Measurements from ENCODE around the gene FBXO8. TPM values are rescaled to one million over a fixed set of nuclear protein-coding genes. Genes with fewer than 3 reads are reported as not detected.

FBXO8 gene
- total RNA-seq, 1 donor from 2014 or later, result 13.5 TPM

DNA sequence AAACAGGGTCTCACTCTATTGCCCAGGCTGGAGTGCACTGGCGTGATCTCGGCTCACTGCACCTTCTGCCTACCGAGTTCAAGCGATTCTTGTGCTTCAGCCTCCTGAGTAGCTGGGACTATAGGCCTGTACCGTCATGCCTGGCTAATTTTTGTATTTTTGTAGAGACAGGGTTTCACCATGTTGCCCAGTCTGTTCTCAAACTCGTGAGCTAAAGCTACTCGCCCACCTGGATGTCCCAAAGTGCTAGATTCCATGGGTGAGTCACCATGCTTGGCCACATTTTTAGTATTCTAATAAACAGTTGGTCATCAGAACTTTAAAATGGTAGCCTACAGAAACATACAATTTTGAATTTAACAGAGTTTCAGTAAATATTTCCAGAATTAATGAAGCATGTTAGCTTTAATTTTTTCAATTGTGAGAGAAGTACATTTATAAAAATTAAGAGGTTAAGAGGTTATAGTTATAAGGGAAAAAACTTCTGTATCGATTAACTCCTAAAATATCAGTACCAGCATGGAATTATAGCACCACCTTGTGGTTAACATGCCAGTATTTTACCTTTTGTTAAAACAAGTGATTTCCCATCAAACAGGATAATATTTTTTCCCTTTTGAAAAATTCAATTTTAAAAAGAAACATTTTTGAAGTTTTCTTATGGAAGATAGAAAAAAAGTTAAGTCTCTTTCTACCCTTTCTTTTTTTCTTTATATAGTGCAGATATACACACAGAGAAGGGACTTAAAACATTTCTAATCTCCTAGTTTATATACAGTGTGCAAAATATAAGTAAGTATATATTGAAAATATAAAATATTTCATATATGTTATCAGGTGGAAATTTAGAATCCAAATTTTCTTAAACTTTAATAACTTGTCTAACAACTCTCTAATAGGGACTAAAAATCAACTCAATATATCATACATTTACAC is 35.6 kb upstream of the FBXO8 start:
- no peaks in the 10 kb centered on the region for H3K27me3 Mint-ChIP-seq (ENCODE audit: low read depth)
- peaks cover 5% of the 10 kb centered on the region for H3K36me3 Mint-ChIP-seq
- no peak overlapping the region for H3K4me3 Mint-ChIP-seq
- H3K27ac Mint-ChIP-seq, result no peak overlapping the region
- no peak for DNase-seq (ENCODE audit: low spot score in 2 of 2, unreplicated experiment in 2 of 2)
- TF ChIP-seq, protein P1, sequence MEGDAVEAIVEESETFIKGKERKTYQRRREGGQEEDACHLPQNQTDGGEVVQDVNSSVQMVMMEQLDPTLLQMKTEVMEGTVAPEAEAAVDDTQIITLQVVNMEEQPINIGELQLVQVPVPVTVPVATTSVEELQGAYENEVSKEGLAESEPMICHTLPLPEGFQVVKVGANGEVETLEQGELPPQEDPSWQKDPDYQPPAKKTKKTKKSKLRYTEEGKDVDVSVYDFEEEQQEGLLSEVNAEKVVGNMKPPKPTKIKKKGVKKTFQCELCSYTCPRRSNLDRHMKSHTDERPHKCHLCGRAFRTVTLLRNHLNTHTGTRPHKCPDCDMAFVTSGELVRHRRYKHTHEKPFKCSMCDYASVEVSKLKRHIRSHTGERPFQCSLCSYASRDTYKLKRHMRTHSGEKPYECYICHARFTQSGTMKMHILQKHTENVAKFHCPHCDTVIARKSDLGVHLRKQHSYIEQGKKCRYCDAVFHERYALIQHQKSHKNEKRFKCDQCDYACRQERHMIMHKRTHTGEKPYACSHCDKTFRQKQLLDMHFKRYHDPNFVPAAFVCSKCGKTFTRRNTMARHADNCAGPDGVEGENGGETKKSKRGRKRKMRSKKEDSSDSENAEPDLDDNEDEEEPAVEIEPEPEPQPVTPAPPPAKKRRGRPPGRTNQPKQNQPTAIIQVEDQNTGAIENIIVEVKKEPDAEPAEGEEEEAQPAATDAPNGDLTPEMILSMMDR (IDR thresholded peaks at IDR 0.05; ENCODE audit: unreplicated experiment), result peak; percentile 82
- H3K4me1 Mint-ChIP-seq, result peaks cover 6% of the 10 kb centered on the region
- H3K9me3 Mint-ChIP-seq, result peaks cover 4% of the 10 kb centered on the region

DNA sequence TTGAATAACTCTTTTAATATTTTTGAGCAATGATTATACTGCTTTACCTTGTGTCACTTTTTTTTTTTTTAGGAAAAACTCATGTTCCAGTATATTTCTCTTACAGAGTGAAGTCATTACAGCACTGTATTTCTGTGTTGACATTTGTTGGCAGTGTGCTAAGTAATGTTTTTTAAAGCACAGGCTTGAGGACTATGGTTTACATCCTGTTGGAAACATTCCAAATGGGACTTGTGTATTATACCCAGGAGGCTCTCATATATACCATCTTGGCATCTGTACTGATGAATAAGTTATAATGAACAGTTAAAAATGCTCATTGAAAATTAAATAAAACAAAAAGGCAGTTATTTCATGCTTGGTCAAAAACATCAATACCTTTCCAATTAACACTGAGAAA is 34.1 kb upstream of the FBXO8 start:
- H3K4me1 Mint-ChIP-seq, result peaks cover 6% of the 10 kb centered on the region
- peaks cover 11% of the 10 kb centered on the region for H3K36me3 Mint-ChIP-seq
- H3K27ac Mint-ChIP-seq, result no peak overlapping the region
- no peaks in the 10 kb centered on the region for H3K9me3 Mint-ChIP-seq
- H3K4me3 Mint-ChIP-seq, result no peak overlapping the region
- H3K27me3 Mint-ChIP-seq (ENCODE audit: low read depth), result no peaks in the 10 kb centered on the region
- TF ChIP-seq, protein P1 (IDR thresholded peaks at IDR 0.05; ENCODE audit: unreplicated experiment), result no peak
- no peak for DNase-seq (ENCODE audit: low spot score in 2 of 2, unreplicated experiment in 2 of 2)

DNA sequence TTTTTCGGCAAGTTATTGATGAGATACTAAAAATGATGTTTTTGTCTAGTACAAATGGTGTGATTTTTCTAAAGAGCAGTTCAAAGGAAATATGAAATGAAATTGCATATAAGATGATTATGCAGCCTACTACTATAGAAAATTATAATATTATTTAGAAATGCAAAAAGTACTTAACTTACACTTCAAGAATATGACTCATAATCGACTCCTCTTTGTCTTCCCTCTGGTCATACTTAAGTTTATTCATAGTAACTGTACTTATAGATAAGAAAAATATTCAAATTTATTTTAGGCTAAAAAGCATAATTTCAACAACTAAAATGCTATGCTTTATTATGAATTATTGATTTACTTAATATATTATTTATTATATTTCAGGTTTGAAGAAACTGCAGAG is 33.5 kb upstream of the FBXO8 start:
- Mint-ChIP-seq H3K9me3 (no peaks in the 10 kb centered on the region), H3K27ac (no peak overlapping the region), H3K4me1 (peaks cover 6% of the 10 kb centered on the region), H3K4me3 (no peak overlapping the region), H3K36me3 (peaks cover 13% of the 10 kb centered on the region), H3K27me3 (ENCODE audit: low read depth) (no peaks in the 10 kb centered on the region)
- TF ChIP-seq, protein P1 (IDR thresholded peaks at IDR 0.05; ENCODE audit: unreplicated experiment), result no peak
- DNase-seq (ENCODE audit: low spot score in 2 of 2, unreplicated experiment in 2 of 2), result no peak

DNA sequence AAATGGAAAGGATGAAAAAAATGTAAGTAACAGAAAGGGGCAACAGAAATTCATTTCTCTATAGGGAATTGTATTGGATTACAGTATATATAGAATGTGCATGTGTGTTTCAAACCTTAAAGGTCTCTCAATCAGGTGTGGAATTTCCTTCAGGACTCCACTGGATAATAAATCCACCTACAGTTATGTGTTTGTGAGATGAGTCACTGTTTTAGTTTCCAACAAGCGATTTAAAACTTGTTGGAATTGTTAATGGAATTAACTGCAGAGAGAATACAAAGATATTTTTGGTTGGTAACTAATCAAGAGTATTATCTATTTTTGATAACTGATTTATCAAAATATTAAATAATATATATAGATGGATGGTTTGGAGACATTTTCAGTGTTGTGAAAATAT is 33.1 kb upstream of the FBXO8 start:
- Mint-ChIP-seq H3K27me3 (ENCODE audit: low read depth) (no peaks in the 10 kb centered on the region), H3K4me1 (peaks cover 6% of the 10 kb centered on the region), H3K4me3 (no peak overlapping the region), H3K9me3 (no peaks in the 10 kb centered on the region), H3K27ac (no peak overlapping the region), H3K36me3 (peaks cover 13% of the 10 kb centered on the region)
- TF ChIP-seq, protein P1 (IDR thresholded peaks at IDR 0.05; ENCODE audit: unreplicated experiment), result no peak
- DNase-seq (ENCODE audit: low spot score in 2 of 2, unreplicated experiment in 2 of 2), result no peak

DNA sequence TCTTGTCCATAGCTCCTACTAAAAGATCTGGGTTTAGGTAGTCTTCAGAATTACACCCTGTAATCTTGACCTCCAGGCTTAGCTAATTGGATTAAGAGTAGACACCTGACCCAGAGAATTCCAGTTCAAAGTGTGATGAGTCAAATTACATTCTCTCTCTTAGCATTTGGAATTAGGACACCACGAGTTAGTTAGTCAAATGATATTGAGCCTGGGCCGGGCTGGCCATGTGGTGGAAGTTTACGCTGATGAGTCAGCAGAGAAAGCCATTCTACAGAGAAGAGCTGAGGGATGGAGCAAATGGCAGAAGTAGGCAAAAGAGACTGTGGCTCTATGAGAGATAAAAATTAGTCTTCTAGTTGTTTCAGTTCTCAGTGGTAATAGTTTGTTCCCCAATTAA is 31.3 kb upstream of the FBXO8 start:
- Mint-ChIP-seq H3K36me3 (peaks cover 14% of the 10 kb centered on the region), H3K27ac (no peak overlapping the region), H3K4me1 (peaks cover 4% of the 10 kb centered on the region), H3K4me3 (no peak overlapping the region), H3K27me3 (ENCODE audit: low read depth) (no peaks in the 10 kb centered on the region), H3K9me3 (no peaks in the 10 kb centered on the region)
- no peak for DNase-seq (ENCODE audit: low spot score in 2 of 2, unreplicated experiment in 2 of 2)
- TF ChIP-seq, protein P1 (IDR thresholded peaks at IDR 0.05; ENCODE audit: unreplicated experiment), result no peak

All from mesothelial cell of epicardium (in vitro differentiated cells).